Central memory CD4-positive, alpha-beta T cell (primary cell): Measurements from ENCODE around the gene ELANE.
"Not testable (repeated sequence)": the region's sequence is repeated elsewhere in the genome, so short reads cannot be mapped to it uniquely, and the experiment has no call there.

Source experiments
- DNase-seq: peaks from one replicate; pipeline ENCODE4 v3.0.0; 2022

The ELANE gene

GRCh38 chr19:814152-815078 is 37.7 kb upstream of the ELANE start:
- DNase-seq, result no peak

GRCh38 chr19:815079-815774 is 36.9 kb upstream of the ELANE start:
- no peak for DNase-seq

GRCh38 chr19:815775-816499 is 36.2 kb upstream of the ELANE start:
- DNase-seq, result no peak

GRCh38 chr19:816500-816857 is 35.6 kb upstream of the ELANE start:
- DNase-seq, result no peak

- not testable (repeated sequence) for DNase-seq
Observed at GRCh38 chr19:820212-820611, 31.9 kb upstream of the ELANE start.

GRCh38 chr19:821231-821824 is 30.8 kb upstream of the ELANE start:
- no peak for DNase-seq

- no peak for DNase-seq
Observed at GRCh38 chr19:821825-822503, 30.1 kb upstream of the ELANE start, which contains the start of gene PLPPR3. TSS of gene PLPPR3 (minus strand) at chr19:821955. CDS start at chr19:821559, 396 bp downstream.

GRCh38 chr19:823565-824121 is 28.5 kb upstream of the ELANE start:
- DNase-seq, result no peak

GRCh38 chr19:824885-825284 is 27.2 kb upstream of the ELANE start:
- no peak for DNase-seq

- DNase-seq, result no peak
Observed at GRCh38 chr19:825897-826644, 26.0 kb upstream of the ELANE start.

GRCh38 chr19:827314-827709 is 24.8 kb upstream of the ELANE start:
- no peak for DNase-seq

GRCh38 chr19:827710-828321 is 24.3 kb upstream of the ELANE start, which contains the start of gene AZU1:
TSS of gene AZU1 (plus strand) at chr19:827837. CDS start at chr19:827847, 10 bp downstream.
- DNase-seq, result no peak

- no peak for DNase-seq
Observed at GRCh38 chr19:829129-829758, 22.9 kb upstream of the ELANE start.

- DNase-seq, result no peak
Observed at GRCh38 chr19:831407-832369, 20.4 kb upstream of the ELANE start.

GRCh38 chr19:834216-834615 is 17.9 kb upstream of the ELANE start:
- no peak for DNase-seq

GRCh38 chr19:835210-835810 is 16.8 kb upstream of the ELANE start:
- no peak for DNase-seq

GRCh38 chr19:840519-841206 is 11.4 kb upstream of the ELANE start, which contains the start of gene PRTN3:
TSS of gene PRTN3 (plus strand) at chr19:840999. CDS start at chr19:841009, 10 bp downstream.
- DNase-seq, result no peak

GRCh38 chr19:842802-843179 is 9.3 kb upstream of the ELANE start:
- not testable (repeated sequence) for DNase-seq
